PC-3 (cell line): ENCODE results near the gene HAVCR1.
"Not testable (repeated sequence)": the region's sequence is repeated elsewhere in the genome, so short reads cannot be mapped to it uniquely, and the experiment has no call there.

Source experiments
- CTCF ChIP-seq: fragments of 300-600 bp; sonication (generic); conservative IDR thresholded peaks from 2 replicates; pipeline ENCODE4 v1.5.1; 2017; ENCODE audit warnings: antibody characterized with exemption, low read depth, mild to moderate bottlenecking, low read length
- EZH2 ChIP-seq: fragments of 300-600 bp; sonication (generic); IDR thresholded peaks from one replicate; pipeline ENCODE4 v1.6.1; 2017; ENCODE audit warnings: antibody characterized with exemption, mild to moderate bottlenecking, low read length; ENCODE audit not compliant: unreplicated experiment

- TF ChIP-seq CTCF, EZH2: not testable (repeated sequence)
These were observed 11.9 kb downstream of the HAVCR1 start for GRCh38 chr5:157047016-157047415.
